Activated CD4-positive, CD25-positive, alpha-beta regulatory T cell treated with anti-CD3 and anti-CD28 coated beads, Interleukin-2, amount 50 U/mL, for 24 hours (primary cell): ENCODE results near the gene REEP3.
A peak's percentile ranks its signal among the peaks of the same experiment; 100 is the strongest.
"Not testable (repeated sequence)": the region's sequence is repeated elsewhere in the genome, so short reads cannot be mapped to it uniquely, and the experiment has no call there.

Source experiments
- ATAC-seq, 2 donors: fragments of 150-1000 bp; cut with Tn5 transposase; one replicate each; pipeline ENCODE4 v1.10.0; 2021; ENCODE audit warnings: mild to moderate bottlenecking in 1 of 2, moderate library complexity in 1 of 2

Gene REEP3

GRCh38 chr10:63520500-63521415 lies at the start of gene REEP3:
Gene REEP3, plus strand, starts transcription at chr10:63521401. Its CDS starts 145 bp downstream, at chr10:63521546.
- ATAC-seq, result peak; percentile 80 to 83

GRCh38 chr10:63474488-63474887 lies 46.7 kb upstream of the REEP3 start:
- ATAC-seq, result no peak

GRCh38 chr10:63477927-63478326 lies 43.3 kb upstream of the REEP3 start:
- ATAC-seq, result no peak

- ATAC-seq, result no peak
Measured at GRCh38 chr10:63478564-63478963, 42.6 kb upstream of the REEP3 start.

- ATAC-seq, result no peak
Measured at GRCh38 chr10:63480237-63480636, 41.0 kb upstream of the REEP3 start.

GRCh38 chr10:63481815-63482421 lies 39.3 kb upstream of the REEP3 start:
- ATAC-seq, result no peak

GRCh38 chr10:63483983-63484382 lies 37.2 kb upstream of the REEP3 start:
- ATAC-seq, result no peak

- ATAC-seq, result no peak
Measured at GRCh38 chr10:63487990-63488389, 33.2 kb upstream of the REEP3 start.

GRCh38 chr10:63489838-63490237 lies 31.4 kb upstream of the REEP3 start:
- ATAC-seq, result no peak

GRCh38 chr10:63491588-63492316 lies 29.4 kb upstream of the REEP3 start:
- ATAC-seq, result no peak

- not testable (repeated sequence) for ATAC-seq
Measured at GRCh38 chr10:63492317-63492690, 28.9 kb upstream of the REEP3 start.

- ATAC-seq, result no peak
Measured at GRCh38 chr10:63493004-63493403, 28.2 kb upstream of the REEP3 start.

GRCh38 chr10:63494951-63495350 lies 26.2 kb upstream of the REEP3 start:
- no peak for ATAC-seq

GRCh38 chr10:63496561-63496960 lies 24.6 kb upstream of the REEP3 start:
- no peak for ATAC-seq

- ATAC-seq, result no peak
Measured at GRCh38 chr10:63497321-63497720, 23.9 kb upstream of the REEP3 start.

- no peak for ATAC-seq
Measured at GRCh38 chr10:63498665-63499064, 22.5 kb upstream of the REEP3 start.

GRCh38 chr10:63500551-63500950 lies 20.6 kb upstream of the REEP3 start:
- not testable (repeated sequence) for ATAC-seq

- no peak for ATAC-seq
Measured at GRCh38 chr10:63501954-63502353, 19.2 kb upstream of the REEP3 start.

- no peak for ATAC-seq
Measured at GRCh38 chr10:63502832-63503231, 18.4 kb upstream of the REEP3 start.

- no peak for ATAC-seq
Measured at GRCh38 chr10:63503395-63503794, 17.8 kb upstream of the REEP3 start.

GRCh38 chr10:63504145-63504881 lies 16.9 kb upstream of the REEP3 start:
- ATAC-seq, result no peak

- ATAC-seq, result no peak
Measured at GRCh38 chr10:63505562-63505961, 15.6 kb upstream of the REEP3 start.

- ATAC-seq, result no peak
Measured at GRCh38 chr10:63506554-63506953, 14.6 kb upstream of the REEP3 start.
